G401 (cell line): ENCODE results near the gene STXBP6. TPM values are rescaled to one million over a fixed set of nuclear protein-coding genes. Genes with fewer than 3 reads are reported as not detected.

ENCODE experiments used
- DNase-seq: peaks from one replicate; pipeline ENCODE4 v3.0.0-alpha.2; 2015; ENCODE audit warnings: low spot score
- in situ Hi-C: cut with HindIII; loops from 2 replicates; pipeline ENCODE4 v1.10.0; 2016; ENCODE audit warnings: low sequenced_read_pairs, mixed read lengths
- total RNA-seq: library from RNA; depleted of rRNA; stranded (reverse); fragments of >200 nt; shearing (Covaris generic); gene quantifications from 2 replicates; pipeline ENCODE4 v1.2.3, GENCODE V29; 2014

STXBP6 gene
- total RNA-seq, 1 experiment from 2014 or later, result not detected

- DNase-seq, result no peak
- in situ Hi-C loops, result no loop called here
These were observed 170.1 kb downstream of the STXBP6 start for GRCh38 chr14:24879661-24880386.

DNA sequence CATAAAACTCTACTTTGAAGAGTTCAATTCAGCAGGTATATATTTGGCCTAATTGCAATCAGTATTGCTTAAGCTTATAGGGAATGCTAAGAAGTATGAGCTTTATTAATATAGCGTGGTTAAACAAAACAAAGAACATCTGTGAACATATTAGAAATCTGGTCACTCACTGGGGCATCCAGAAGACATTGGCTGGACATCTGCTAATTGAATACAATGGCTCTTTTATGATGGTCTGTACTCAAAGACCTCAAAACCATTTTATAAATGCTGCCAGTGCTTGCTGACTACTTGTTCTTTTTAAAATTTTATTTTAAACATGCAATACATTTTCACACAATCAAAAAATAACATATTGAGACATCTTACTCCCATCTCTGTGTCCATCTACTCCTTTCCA lies 173.0 kb downstream of the STXBP6 start:
- in situ Hi-C loops, result no loop called here
- no peak for DNase-seq

GRCh38 chr14:24875991-24876878 lies 173.7 kb downstream of the STXBP6 start:
- in situ Hi-C loops, result no loop called here
- DNase-seq, result no peak

GRCh38 chr14:24875203-24875838 lies 174.6 kb downstream of the STXBP6 start:
- no peak for DNase-seq
- in situ Hi-C loops, result no loop called here

GRCh38 chr14:24874514-24875202 lies 175.3 kb downstream of the STXBP6 start:
- DNase-seq, result no peak
- in situ Hi-C loops, result no loop called here

GRCh38 chr14:24873551-24873950 lies 176.4 kb downstream of the STXBP6 start:
- in situ Hi-C loops, result no loop called here
- DNase-seq, result no peak

DNA sequence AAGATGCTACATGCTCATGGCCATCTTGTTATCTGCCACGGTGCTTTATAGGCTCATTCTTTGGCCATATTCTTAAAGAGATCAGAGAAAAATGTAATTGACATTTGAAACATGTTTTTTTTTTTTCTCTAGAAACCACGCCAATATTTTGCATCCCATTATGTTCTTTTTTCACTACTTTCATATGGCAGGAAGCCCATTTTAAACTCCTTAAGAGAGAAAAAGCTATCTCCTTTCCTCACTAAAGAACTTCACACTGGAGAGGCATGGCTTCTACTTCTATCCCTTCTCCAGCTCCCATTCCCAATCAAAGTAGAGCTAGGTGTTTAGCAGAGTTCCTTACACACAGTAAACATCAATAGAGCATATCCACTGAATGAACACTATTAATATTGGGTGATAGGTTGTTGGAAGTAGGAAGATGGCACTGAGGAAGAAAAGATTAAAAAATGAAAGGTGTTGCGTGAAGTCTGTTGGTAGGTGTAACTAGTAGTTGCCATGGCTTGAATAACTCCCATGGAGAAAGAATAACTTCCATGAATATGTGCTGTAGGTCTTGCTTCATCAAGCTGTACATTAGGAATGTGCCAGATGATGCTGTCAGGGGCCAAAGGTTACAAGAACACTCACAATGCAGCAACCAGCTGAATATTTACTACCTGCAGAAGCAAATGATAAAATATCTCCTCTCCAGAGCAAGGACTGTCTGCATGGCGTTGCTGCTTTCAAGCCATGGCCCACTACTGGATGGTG lies 178.8 kb downstream of the STXBP6 start:
- in situ Hi-C loops, result no loop called here

GRCh38 chr14:24868389-24868788 lies 181.6 kb downstream of the STXBP6 start:
- in situ Hi-C loops, result no loop called here

More for the DNA sequence above, 178.8 kb downstream of the STXBP6 start:
- no peak for DNase-seq

DNA sequence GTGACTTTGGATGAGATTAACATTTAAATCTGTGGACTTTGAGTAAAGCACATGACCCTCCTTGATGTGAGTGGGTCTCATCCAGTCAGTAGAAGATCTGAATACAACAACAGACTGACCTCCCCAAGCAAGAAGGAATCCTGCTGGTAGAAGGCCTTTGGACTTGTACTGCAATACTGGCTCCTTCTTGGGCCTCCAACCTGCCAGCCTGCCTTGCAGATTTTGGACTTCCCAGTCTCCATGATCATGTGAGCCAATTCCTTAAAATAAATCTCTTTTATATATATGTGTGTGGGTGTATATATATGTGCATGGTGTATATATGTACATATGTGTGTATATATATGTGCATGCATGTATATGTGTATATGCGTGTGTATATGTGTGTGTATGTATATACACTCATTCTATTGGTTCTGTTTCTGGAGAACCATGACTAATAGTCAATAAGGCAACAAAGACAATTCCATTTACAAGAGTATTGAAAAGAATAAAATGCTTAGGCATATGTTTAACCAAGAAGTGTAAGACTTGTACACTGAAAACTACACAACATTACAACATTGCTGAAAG lies 183.8 kb downstream of the STXBP6 start:
- no peak for DNase-seq
- in situ Hi-C loops, result no loop called here

More at GRCh38 chr14:24868389-24868788, 181.6 kb downstream of the STXBP6 start:
- no peak for DNase-seq

DNA sequence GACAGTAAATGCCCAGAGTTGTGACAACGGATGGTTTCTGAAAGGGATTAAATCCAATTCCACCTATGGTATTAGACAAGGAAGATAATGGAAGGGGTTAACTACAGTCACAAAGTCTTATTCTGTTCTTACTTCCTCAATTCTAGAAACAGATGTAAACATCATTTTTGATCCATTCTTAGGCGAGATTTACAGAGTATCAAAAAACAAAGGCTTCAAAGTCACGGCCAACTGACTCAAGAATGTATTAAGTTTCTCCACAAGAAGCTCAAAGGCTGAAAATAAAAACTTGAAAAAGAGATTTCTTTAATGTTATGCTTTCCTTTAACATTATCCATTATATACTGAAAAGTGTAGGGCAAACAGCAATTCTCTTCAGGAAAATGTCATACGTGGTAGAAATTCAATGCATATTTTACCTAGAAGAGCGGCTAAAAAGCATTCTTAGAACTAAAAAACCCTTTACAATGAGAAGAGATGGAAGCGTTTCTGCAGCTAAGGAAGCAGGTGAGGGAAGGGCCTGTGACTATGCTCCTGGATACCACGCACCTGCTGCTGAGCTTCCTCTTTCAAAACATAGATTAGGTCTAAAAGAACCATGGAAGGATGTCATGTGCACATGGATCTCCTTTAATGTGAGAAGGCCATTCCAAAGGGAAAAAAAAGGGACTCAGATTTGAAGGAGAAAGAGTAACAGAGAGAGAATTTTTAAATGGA lies 185.8 kb downstream of the STXBP6 start:
- no peak for DNase-seq
- in situ Hi-C loops, result no loop called here

GRCh38 chr14:24861083-24861630 lies 188.8 kb downstream of the STXBP6 start:
- no peak for DNase-seq
- in situ Hi-C loops, result no loop called here

GRCh38 chr14:24859559-24859958 lies 190.4 kb downstream of the STXBP6 start:
- in situ Hi-C loops, result no loop called here
- DNase-seq, result no peak

GRCh38 chr14:24858684-24859083 lies 191.3 kb downstream of the STXBP6 start:
- in situ Hi-C loops, result no loop called here

GRCh38 chr14:24858052-24858451 lies 191.9 kb downstream of the STXBP6 start:
- no peak for DNase-seq
- in situ Hi-C loops, result no loop called here

More at GRCh38 chr14:24858684-24859083, 191.3 kb downstream of the STXBP6 start:
- DNase-seq, result no peak

DNA sequence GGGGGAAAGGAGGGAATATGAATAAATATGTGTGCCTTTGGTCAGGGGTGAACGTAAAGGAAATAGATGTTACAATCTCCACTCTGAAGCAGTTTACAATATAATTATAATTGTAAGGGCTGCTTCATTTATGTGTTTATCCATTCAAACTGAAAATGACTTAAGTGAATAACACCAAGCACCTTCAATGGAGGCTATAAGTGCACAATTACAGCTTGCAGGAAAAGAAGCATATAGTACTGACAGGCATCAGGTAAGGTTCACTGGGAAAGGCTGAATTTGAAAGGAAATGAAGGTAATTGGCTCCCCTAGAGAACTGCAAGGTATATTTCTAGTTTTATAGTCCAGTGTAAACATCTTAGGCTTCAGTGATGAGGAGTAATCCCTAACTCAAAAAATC lies 192.7 kb downstream of the STXBP6 start:
- no peak for DNase-seq
- in situ Hi-C loops, result no loop called here

DNA sequence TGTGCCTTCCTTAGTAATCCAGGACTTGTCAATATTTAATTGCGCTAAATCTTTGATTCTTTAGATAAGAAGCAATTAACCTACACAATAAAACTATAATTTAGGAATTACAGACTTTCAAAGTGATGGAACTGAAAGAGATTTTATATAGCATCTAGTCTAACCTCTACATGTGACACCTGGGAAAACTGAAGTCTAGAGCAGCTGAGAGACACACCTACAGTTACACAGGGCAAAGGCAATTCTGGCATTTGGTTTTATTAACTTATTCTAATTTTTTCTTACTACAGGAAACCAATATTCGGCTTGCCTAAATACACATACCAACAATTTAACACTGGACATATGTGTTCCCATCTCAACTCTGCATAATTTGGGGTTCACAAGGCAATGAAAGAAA lies 196.5 kb downstream of the STXBP6 start:
- DNase-seq, result no peak
- in situ Hi-C loops, result no loop called here

- no peak for DNase-seq
- in situ Hi-C loops, result no loop called here
These were observed 197.5 kb downstream of the STXBP6 start for GRCh38 chr14:24852312-24853060.
